HG03571 (cell line): Measurements from ENCODE around the gene CSGALNACT2.
"Not testable (repeated sequence)": the region's sequence is repeated elsewhere in the genome, so short reads cannot be mapped to it uniquely, and the experiment has no call there.

Source experiments
- ATAC-seq: cut with Tn5 transposase; IDR thresholded peaks from one replicate; pipeline ENCODE4 v1.9.1; 2021; ENCODE audit not compliant: unreplicated experiment

The CSGALNACT2 gene

GRCh38 chr10:43211431-43212042 is 73.3 kb downstream of the CSGALNACT2 start:
- ATAC-seq, result no peak

- no peak for ATAC-seq
Measured at GRCh38 chr10:43212043-43212721, 73.9 kb downstream of the CSGALNACT2 start.

DNA sequence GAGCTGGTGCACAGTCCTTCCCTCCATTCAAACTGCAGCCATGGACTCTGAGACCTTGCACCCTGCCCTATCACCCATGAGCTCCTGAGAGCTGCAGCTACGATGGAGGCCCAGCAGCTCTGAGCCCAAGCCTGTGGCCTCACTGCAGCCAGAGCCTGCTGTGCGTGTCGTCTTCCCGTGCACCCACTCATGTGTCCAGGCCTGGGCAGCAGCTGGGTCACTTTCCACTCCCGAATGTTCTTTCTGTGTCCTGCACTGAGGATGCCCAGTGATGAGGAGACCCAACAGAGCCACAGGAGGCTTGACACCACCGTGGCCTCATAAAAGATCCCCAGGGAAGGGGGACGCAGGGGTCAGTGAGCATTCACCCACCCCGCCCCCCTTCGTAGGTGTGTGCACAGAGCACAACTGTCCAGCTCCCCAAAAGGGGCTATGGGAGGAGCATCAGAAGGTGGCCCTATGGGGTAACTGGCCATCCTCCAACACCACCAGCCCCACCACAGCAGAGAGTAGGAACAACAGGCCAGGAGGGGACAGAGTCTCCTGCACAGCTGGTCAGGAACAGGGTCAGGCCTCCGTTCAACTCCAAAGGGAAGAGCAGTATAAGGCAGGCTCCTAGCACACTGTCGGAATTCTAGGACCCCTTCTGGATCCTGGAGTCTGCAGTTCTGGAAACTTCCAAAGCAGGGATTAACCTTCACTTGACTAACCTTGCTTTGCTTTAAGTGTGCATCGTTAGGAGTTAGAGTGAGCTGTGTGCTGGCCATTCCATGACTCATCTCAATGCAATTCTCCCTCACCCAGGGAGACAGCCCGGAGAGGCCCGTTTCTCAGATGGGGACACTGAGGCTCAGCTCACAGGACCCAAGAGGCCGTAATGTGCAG is 76.1 kb downstream of the CSGALNACT2 start:
- ATAC-seq, result no peak

GRCh38 chr10:43214956-43215561 is 76.8 kb downstream of the CSGALNACT2 start:
- no peak for ATAC-seq

DNA sequence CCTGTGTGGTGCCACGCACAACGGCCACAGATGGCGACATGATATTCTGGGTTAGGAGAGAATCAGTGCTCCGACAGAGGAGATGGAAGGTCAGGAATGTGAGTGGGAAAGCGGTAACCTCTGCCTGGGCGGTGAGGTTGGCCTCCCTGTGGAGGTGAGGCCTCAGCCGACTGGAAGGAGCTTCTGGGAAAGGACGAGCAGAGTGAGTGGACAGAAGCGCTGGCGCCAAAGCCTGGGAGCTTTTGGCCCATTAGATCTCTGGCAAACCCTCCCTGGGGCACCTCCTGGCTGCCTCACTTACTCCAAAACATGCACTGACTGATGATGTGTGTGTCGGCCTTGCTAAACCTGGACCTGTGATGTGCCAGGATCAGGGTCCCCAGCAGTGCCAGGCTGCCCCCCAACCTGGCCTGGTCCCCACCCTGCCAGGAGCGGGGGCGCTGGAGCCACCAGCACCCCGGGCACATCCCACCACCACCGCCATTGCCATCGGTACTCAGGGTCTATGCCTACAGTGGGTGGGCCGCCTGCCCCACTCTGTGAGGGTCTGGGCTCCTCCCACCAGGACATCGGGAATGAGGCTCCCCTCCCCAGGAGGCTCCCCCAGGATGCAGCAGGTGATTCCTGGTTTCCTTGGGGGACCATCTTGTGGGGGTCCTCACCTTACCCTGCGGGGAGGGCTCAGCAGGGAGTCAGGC is 77.7 kb downstream of the CSGALNACT2 start:
- no peak for ATAC-seq

- no peak for ATAC-seq
Measured at GRCh38 chr10:43216931-43217562, 78.8 kb downstream of the CSGALNACT2 start.

GRCh38 chr10:43217563-43218205 is 79.4 kb downstream of the CSGALNACT2 start:
- no peak for ATAC-seq

DNA sequence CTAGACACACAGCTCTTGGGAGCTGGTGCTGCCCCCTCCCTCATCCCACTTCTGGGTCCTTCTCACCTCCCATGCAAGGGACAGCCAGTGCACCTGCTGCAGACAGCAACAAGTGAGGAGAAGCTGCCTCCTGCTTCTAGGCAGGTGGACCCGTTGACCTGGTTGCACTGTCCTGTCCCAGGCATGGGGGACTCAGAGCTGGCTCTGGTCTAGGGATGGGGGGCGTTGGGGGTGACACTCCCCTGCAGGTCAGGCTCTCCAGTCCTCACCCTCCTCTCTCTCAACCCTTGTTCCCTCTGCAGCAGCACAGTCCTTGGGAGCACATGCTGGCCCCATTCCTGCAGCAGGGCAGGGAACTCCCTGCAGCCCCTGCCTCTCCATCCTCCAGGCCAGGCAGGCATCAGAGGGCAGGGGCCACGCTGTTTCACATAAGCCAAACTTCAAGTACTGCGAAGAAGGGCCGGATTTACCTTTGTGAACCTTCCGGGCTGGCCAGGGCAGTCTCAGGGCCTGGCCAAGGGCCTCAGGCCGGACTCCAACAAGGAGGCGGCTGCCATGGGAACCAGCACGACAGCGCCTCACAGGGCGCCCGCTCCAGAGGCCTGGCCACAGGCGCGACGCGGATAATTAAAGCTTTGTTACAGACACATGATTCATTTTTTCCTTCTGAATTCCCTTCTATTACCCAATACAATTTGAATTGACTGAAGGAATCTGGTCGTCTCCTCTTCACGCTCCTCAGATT is 80.1 kb downstream of the CSGALNACT2 start:
- no peak for ATAC-seq

- ATAC-seq, result no peak
Measured at GRCh38 chr10:43218951-43219837, 80.9 kb downstream of the CSGALNACT2 start.

GRCh38 chr10:43219848-43220247 is 81.6 kb downstream of the CSGALNACT2 start:
- no peak for ATAC-seq

DNA sequence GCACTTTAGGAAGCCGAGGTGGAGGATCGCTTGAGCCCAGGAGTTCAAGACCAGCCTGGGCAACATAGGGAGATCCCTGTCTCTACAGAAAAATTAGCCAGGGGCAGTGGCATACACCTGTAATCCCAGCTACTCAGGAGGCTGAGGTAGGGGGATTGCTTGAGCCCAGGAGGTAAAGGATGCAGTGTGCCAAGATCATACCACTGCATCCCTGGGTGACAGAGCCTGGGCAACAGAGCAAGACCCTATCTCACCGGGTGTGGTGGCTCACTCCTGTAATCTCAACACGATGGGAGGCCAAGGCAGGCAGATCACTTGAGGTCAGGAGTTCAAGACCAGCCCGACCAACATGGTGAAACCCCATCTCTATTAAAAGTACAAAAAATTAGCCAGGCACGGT is 82.0 kb downstream of the CSGALNACT2 start:
- not testable (repeated sequence) for ATAC-seq

GRCh38 chr10:43220657-43221418 is 82.6 kb downstream of the CSGALNACT2 start:
- no peak for ATAC-seq

GRCh38 chr10:43221419-43222209 is 83.4 kb downstream of the CSGALNACT2 start:
- no peak for ATAC-seq

DNA sequence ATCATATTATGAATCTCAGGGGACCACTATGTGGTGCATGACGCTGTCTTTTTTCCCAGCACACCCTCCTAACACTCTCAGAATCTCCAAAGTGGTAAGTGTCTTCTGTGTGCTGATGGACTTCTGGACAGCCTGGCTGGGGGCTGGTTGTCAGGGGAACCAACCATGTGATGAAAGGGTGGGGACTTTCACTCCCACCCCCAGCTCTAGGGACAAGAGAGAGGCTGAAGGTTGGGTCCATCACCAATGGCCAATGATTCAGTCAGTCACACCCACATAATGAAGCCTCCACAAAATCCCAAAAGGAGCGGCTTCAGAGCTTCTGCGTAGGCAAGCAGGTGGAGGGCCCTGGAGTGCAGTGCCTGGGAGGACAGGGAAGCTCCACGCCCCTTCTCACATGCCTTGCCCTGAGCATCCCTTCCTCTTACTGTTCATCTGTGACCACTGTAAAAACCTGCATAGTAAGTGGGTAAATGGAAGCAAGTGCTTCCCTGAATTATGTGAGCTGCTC is 84.0 kb downstream of the CSGALNACT2 start:
- no peak for ATAC-seq

DNA sequence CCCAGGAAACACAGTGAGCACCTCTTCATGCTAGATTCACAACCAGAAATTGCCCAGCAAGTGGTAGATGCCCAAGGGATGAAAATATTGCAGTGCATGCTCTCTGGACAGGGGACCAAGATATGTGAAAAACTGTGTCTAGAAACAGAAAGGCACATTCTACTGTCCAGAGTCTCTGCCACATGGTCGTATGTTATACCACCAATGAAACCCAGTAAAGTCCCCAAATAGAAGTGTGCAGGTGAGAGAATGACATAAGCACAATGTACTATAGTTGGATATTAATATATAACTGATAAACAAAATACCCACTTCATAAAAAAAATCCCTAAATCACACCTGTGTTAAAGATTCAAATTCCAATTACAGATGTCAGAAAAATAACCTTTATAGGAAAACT is 84.8 kb downstream of the CSGALNACT2 start:
- ATAC-seq, result no peak

- no peak for ATAC-seq
Measured at GRCh38 chr10:43224321-43224720, 86.1 kb downstream of the CSGALNACT2 start.
